Panc1 (cell line): Measurements from ENCODE around the gene IL17RE. TPM values are rescaled to one million over a fixed set of nuclear protein-coding genes. Genes with fewer than 3 reads are reported as not detected.
A peak's percentile ranks its signal among the peaks of the same experiment; 100 is the strongest.

Experiments
- ATAC-seq: fragments of 200-7000 bp; cut with Tn5 transposase; 2 replicates; pipeline ENCODE4 v1.9.1; 2020; ENCODE audit warnings: mild to moderate bottlenecking, moderate library complexity
- BruUV-seq: library from RNA; stranded (reverse); fragments of 400-500 nt; replicated peaks from 2 replicates; lab custom pipeline; 2021; lab: Mats Ljungman, UMichigan
- CTCF ChIA-PET: fragments of 300-600 bp; sonication (Branson Sonifier 250); formaldehyde crosslinking; loops from one replicate; lab custom pipeline; 2022; ENCODE audit warnings: antibody characterized with exemption; lab: Charles Lee
- POLR2A ChIA-PET: fragments of 300-600 bp; sonication (Branson Sonifier 250); formaldehyde crosslinking; loops from one replicate; lab custom pipeline; 2022; ENCODE audit warnings: antibody characterized with exemption; lab: Charles Lee
- DNase-seq: peaks from one replicate; pipeline ENCODE4 v3.0.0-alpha.2; 2010; ENCODE audit warnings: low read depth, low spot score
- H3K27ac ChIP-seq: 2 replicates; pipeline ENCODE4 v1.5.1; 2011; ENCODE audit warnings: mild to moderate bottlenecking, low read length, inconsistent platforms
- H3K27me3 ChIP-seq: fragments of 200-500 bp; sonication (Bioruptor generic); 2 replicates; pipeline ENCODE4 v1.6.0; 2014; ENCODE audit warnings: low read length, inconsistent platforms; ENCODE audit not compliant: control insufficient read depth, insufficient read depth
- H3K36me3 ChIP-seq: fragments of 200-500 bp; sonication (Bioruptor generic); 2 replicates; pipeline ENCODE4 v1.5.1; 2014; ENCODE audit warnings: inconsistent platforms, mild to moderate bottlenecking, low read length, moderate library complexity; ENCODE audit not compliant: control insufficient read depth, insufficient read depth
- H3K4me1 ChIP-seq: 2 replicates; pipeline ENCODE4 v1.5.1; 2011; ENCODE audit warnings: inconsistent platforms, mild to moderate bottlenecking, low read length, moderate library complexity; ENCODE audit not compliant: control insufficient read depth, insufficient read depth
- H3K4me3 ChIP-seq, 2 experiments: 2 replicates each; pipeline ENCODE4 v1.5.1; 2011 to 2012; ENCODE audit warnings: low read depth in 2 of 2, low read length in 2 of 2, mild to moderate bottlenecking in 2 of 2, inconsistent platforms in 1 of 2, moderate library complexity in 1 of 2
- H3K9me3 ChIP-seq: fragments of 200-500 bp; sonication (Bioruptor generic); 2 replicates; pipeline ENCODE4 v1.5.1; 2014; ENCODE audit warnings: low read depth, mild to moderate bottlenecking, inconsistent platforms, low read length, moderate library complexity; ENCODE audit not compliant: control insufficient read depth, insufficient read depth
- POLR2AphosphoS5 ChIP-seq: IDR thresholded peaks from 2 replicates; pipeline ENCODE4 v1.6.1; 2012; ENCODE audit warnings: mild to moderate bottlenecking, low read depth, low read length, moderate library complexity
- SIN3A ChIP-seq: IDR thresholded peaks from 2 replicates; pipeline ENCODE4 v1.6.1; 2012; ENCODE audit warnings: low read depth, mild to moderate bottlenecking, low read length, moderate library complexity, borderline replicate concordance; ENCODE audit not compliant: insufficient read depth
- TCF7L2 ChIP-seq: IDR thresholded peaks from 2 replicates; pipeline ENCODE4 v1.6.1; 2011; ENCODE audit warnings: mild to moderate bottlenecking, low read depth, low read length, inconsistent platforms
- in situ Hi-C: cut with HindIII; loops from 2 replicates; pipeline ENCODE4 v1.10.0; 2016; ENCODE audit warnings: low sequenced_read_pairs, low pct_unique_long_range_greater_than_20kb
- intact Hi-C: fragments of 100-400 bp; cut with micrococcal nuclease; formaldehyde crosslinking; loops from one replicate; pipeline ENCODE4 v1.10.0; 2022; ENCODE audit not compliant: unreplicated experiment
- total RNA-seq: library from RNA; stranded (reverse); gene quantifications from one replicate; pipeline ENCODE4 v1.2.1, GENCODE V29; 2021; ENCODE audit not compliant: unreplicated experiment
- TF ChIP-seq, protein P1 (sequence below), 2 experiments: IDR thresholded peaks; 2 replicates each; pipeline ENCODE4 v1.6.1; 2011 to 2012; ENCODE audit warnings: low read depth in 2 of 2, control low read depth in 1 of 2, low read length in 1 of 2, mild to moderate bottlenecking in 1 of 2, moderate library complexity in 1 of 2; ENCODE audit not compliant: insufficient read depth in 1 of 2
- TF ChIP-seq, protein P2 (sequence below): fragments of 450-650 bp; IDR thresholded peaks from 2 replicates; pipeline ENCODE4 v1.5.1; 2017; ENCODE audit warnings: mild to moderate bottlenecking

The IL17RE gene
- total RNA-seq, 1 experiment from 2014 or later: 1.1 TPM

DNA sequence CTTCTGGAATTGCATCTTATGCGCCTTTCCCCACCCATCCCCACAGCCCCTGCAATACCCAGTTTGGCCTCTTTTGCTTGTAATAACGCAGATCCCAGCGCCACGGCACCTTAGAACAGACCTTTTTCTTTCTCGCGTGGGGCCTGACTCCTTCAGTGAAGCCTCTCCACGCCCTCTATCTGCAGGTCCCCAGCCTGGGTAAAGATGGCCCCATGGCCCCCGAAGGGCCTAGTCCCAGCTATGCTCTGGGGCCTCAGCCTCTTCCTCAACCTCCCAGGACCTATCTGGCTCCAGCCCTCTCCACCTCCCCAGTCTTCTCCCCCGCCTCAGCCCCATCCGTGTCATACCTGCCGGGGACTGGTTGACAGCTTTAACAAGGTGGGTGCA is 31.6 kb downstream of the IL17RE start:
- no peak for DNase-seq
- no peaks in the 10 kb centered on the region for H3K27me3 ChIP-seq
- BruUV-seq: no TSS peak
- ATAC-seq: no peak
- H3K4me3 ChIP-seq: peak overlapping the region; percentile 66 to 72
- POLR2A ChIA-PET: no interaction called here
- CTCF ChIA-PET: interaction anchor here (0.6 kb wide), 1 partner anchor 231 kb away, joined by 3 read pairs; no protein-coding TSS in a partner anchor
- no peak for TF ChIP-seq TCF7L2
- TF ChIP-seq, protein P1, sequence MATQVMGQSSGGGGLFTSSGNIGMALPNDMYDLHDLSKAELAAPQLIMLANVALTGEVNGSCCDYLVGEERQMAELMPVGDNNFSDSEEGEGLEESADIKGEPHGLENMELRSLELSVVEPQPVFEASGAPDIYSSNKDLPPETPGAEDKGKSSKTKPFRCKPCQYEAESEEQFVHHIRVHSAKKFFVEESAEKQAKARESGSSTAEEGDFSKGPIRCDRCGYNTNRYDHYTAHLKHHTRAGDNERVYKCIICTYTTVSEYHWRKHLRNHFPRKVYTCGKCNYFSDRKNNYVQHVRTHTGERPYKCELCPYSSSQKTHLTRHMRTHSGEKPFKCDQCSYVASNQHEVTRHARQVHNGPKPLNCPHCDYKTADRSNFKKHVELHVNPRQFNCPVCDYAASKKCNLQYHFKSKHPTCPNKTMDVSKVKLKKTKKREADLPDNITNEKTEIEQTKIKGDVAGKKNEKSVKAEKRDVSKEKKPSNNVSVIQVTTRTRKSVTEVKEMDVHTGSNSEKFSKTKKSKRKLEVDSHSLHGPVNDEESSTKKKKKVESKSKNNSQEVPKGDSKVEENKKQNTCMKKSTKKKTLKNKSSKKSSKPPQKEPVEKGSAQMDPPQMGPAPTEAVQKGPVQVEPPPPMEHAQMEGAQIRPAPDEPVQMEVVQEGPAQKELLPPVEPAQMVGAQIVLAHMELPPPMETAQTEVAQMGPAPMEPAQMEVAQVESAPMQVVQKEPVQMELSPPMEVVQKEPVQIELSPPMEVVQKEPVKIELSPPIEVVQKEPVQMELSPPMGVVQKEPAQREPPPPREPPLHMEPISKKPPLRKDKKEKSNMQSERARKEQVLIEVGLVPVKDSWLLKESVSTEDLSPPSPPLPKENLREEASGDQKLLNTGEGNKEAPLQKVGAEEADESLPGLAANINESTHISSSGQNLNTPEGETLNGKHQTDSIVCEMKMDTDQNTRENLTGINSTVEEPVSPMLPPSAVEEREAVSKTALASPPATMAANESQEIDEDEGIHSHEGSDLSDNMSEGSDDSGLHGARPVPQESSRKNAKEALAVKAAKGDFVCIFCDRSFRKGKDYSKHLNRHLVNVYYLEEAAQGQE (IDR thresholded peaks at IDR 0.05; ENCODE audit: insufficient read depth in 1 of 2, low read depth in 2 of 2, low read length in 1 of 2): no peak
- TF ChIP-seq POLR2AphosphoS5: no peak
- TF ChIP-seq, protein P2, sequence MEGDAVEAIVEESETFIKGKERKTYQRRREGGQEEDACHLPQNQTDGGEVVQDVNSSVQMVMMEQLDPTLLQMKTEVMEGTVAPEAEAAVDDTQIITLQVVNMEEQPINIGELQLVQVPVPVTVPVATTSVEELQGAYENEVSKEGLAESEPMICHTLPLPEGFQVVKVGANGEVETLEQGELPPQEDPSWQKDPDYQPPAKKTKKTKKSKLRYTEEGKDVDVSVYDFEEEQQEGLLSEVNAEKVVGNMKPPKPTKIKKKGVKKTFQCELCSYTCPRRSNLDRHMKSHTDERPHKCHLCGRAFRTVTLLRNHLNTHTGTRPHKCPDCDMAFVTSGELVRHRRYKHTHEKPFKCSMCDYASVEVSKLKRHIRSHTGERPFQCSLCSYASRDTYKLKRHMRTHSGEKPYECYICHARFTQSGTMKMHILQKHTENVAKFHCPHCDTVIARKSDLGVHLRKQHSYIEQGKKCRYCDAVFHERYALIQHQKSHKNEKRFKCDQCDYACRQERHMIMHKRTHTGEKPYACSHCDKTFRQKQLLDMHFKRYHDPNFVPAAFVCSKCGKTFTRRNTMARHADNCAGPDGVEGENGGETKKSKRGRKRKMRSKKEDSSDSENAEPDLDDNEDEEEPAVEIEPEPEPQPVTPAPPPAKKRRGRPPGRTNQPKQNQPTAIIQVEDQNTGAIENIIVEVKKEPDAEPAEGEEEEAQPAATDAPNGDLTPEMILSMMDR: no peak
- TF ChIP-seq SIN3A: no peak
- intact Hi-C loops (no loop called here), in situ Hi-C loops (no loop called here)
- H3K27ac ChIP-seq: peak overlapping the region; percentile 88
- H3K9me3 ChIP-seq: no peaks in the 10 kb centered on the region
- 0 out of 2 replicates have a peak, but pooled peaks cover 4% of the 10 kb centered on the region for H3K4me1 ChIP-seq
- no peaks in the 10 kb centered on the region; the same call in 1 of the 2 replicates for H3K36me3 ChIP-seq

DNA sequence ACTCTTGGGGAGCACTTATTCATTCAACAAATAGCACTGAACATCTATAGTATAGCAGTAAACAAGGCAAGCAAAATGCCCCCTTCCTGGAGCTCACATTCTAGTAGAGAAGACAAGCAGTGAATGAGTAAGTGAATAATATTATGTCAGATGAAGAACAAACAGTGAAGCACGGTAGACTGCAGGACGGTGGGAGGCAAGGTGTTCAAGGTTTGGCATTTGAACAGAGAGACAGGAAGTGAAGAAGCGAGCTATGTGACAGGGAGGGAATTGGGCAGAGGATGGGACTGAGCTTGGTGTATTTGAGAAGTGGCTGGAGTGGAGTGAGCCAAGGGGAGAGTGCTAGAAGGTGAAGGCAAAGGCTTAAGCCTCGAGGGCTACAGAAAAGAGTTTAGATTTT is 32.3 kb downstream of the IL17RE start:
- in situ Hi-C loops (no loop called here), intact Hi-C loops (no loop called here)
- ATAC-seq (no peak), DNase-seq (no peak)
- POLR2A ChIA-PET: no interaction called here
- Histone ChIP-seq H3K4me1 (0 out of 2 replicates have a peak, but pooled peaks cover 4% of the 10 kb centered on the region), H3K27ac (0 out of 2 replicates have a peak overlapping the region, but pooled peaks have one; percentile 88), H3K36me3 (no peaks in the 10 kb centered on the region; the same call in 1 of the 2 replicates), H3K27me3 (no peaks in the 10 kb centered on the region), H3K9me3 (no peaks in the 10 kb centered on the region), H3K4me3 (peak overlapping the region in 1 of 2 experiments; percentile 66; a peak in 2 of 4 replicates)
- no TSS peak for BruUV-seq
- CTCF ChIA-PET: interaction anchor here (0.5 kb wide), 1 partner anchor 356 kb away, joined by 3 read pairs; no protein-coding TSS in a partner anchor
- no peak for TF ChIP-seq TCF7L2
- TF ChIP-seq, protein P2: no peak
- no peak for TF ChIP-seq SIN3A
- TF ChIP-seq, protein P1 (IDR thresholded peaks at IDR 0.05; ENCODE audit: insufficient read depth in 1 of 2, low read depth in 2 of 2, low read length in 1 of 2): no peak
